ENCODE measurements around the gene COL6A2. TPM values are rescaled to one million over a fixed set of nuclear protein-coding genes. Genes with fewer than 3 reads are reported as not detected.

Gene COL6A2
- total RNA-seq, 1 donor from 2014 or later: 1,821 TPM

GRCh38 chr21:46061518-46061917 lies 36.4 kb upstream of the COL6A2 start:
- peak; percentile 21 for DNase-seq (ENCODE audit: extremely low spot score, unreplicated experiment)
- Mint-ChIP-seq H3K4me1 (ENCODE audit: unreplicated experiment) (peaks cover 67% of the 10 kb centered on the region), H3K4me3 (ENCODE audit: unreplicated experiment) (no peak overlapping the region), H3K27me3 (ENCODE audit: unreplicated experiment) (no peaks in the 10 kb centered on the region), H3K27ac (ENCODE audit: unreplicated experiment) (peak overlapping the region; percentile 97), H3K36me3 (ENCODE audit: unreplicated experiment) (no peaks in the 10 kb centered on the region), H3K9me3 (ENCODE audit: unreplicated experiment) (peaks cover 7% of the 10 kb centered on the region)
- no peak for TF ChIP-seq CTCF (IDR thresholded peaks at IDR 0.05)

- Mint-ChIP-seq H3K9me3 (ENCODE audit: unreplicated experiment) (peaks cover 7% of the 10 kb centered on the region), H3K27me3 (ENCODE audit: unreplicated experiment) (no peaks in the 10 kb centered on the region), H3K27ac (ENCODE audit: unreplicated experiment) (peak overlapping the region; percentile 97), H3K4me1 (ENCODE audit: unreplicated experiment) (peaks cover 66% of the 10 kb centered on the region), H3K36me3 (ENCODE audit: unreplicated experiment) (no peaks in the 10 kb centered on the region), H3K4me3 (ENCODE audit: unreplicated experiment) (no peak overlapping the region)
- peak; percentile 44 for DNase-seq (ENCODE audit: extremely low spot score, unreplicated experiment)
- no peak for TF ChIP-seq CTCF (IDR thresholded peaks at IDR 0.05)
Measured at GRCh38 chr21:46061950-46062349, 36.0 kb upstream of the COL6A2 start.

GRCh38 chr21:46062471-46063211 lies 35.3 kb upstream of the COL6A2 start:
- TF ChIP-seq CTCF (IDR thresholded peaks at IDR 0.05): no peak
- H3K4me1 Mint-ChIP-seq (ENCODE audit: unreplicated experiment): peaks cover 69% of the 10 kb centered on the region
- peak overlapping the region; percentile 97 for H3K27ac Mint-ChIP-seq (ENCODE audit: unreplicated experiment)
- no peak overlapping the region for H3K4me3 Mint-ChIP-seq (ENCODE audit: unreplicated experiment)
- no peaks in the 10 kb centered on the region for H3K36me3 Mint-ChIP-seq (ENCODE audit: unreplicated experiment)
- peak; percentile 46 for DNase-seq (ENCODE audit: extremely low spot score, unreplicated experiment)
- H3K27me3 Mint-ChIP-seq (ENCODE audit: unreplicated experiment): no peaks in the 10 kb centered on the region
- H3K9me3 Mint-ChIP-seq (ENCODE audit: unreplicated experiment): peaks cover 7% of the 10 kb centered on the region

DNA sequence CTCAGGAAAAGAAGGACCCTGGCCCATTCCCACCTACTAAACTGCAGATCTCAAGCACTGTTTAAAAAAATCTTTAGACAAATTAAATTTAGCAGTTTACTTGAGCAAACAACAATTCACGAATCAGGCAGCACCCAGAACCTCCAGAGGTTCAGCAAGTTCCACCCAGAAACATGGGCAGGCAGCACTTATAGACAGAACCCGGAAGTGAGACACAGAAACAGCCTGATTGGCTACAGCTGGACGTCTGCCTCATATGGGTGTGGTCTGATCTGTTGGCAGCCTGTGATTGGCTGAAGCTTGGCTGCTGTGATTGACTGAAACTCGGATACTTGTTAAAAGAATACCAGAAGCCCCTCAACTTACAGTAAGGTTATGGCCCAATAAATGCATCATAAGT lies 34.7 kb upstream of the COL6A2 start:
- H3K27ac Mint-ChIP-seq (ENCODE audit: unreplicated experiment): peak overlapping the region; percentile 52
- H3K9me3 Mint-ChIP-seq (ENCODE audit: unreplicated experiment): peaks cover 7% of the 10 kb centered on the region
- TF ChIP-seq CTCF (IDR thresholded peaks at IDR 0.05): no peak
- DNase-seq (ENCODE audit: extremely low spot score, unreplicated experiment): peak; percentile 30
- H3K4me3 Mint-ChIP-seq (ENCODE audit: unreplicated experiment): no peak overlapping the region
- H3K4me1 Mint-ChIP-seq (ENCODE audit: unreplicated experiment): peaks cover 70% of the 10 kb centered on the region
- no peaks in the 10 kb centered on the region for H3K36me3 Mint-ChIP-seq (ENCODE audit: unreplicated experiment)
- no peaks in the 10 kb centered on the region for H3K27me3 Mint-ChIP-seq (ENCODE audit: unreplicated experiment)

DNA sequence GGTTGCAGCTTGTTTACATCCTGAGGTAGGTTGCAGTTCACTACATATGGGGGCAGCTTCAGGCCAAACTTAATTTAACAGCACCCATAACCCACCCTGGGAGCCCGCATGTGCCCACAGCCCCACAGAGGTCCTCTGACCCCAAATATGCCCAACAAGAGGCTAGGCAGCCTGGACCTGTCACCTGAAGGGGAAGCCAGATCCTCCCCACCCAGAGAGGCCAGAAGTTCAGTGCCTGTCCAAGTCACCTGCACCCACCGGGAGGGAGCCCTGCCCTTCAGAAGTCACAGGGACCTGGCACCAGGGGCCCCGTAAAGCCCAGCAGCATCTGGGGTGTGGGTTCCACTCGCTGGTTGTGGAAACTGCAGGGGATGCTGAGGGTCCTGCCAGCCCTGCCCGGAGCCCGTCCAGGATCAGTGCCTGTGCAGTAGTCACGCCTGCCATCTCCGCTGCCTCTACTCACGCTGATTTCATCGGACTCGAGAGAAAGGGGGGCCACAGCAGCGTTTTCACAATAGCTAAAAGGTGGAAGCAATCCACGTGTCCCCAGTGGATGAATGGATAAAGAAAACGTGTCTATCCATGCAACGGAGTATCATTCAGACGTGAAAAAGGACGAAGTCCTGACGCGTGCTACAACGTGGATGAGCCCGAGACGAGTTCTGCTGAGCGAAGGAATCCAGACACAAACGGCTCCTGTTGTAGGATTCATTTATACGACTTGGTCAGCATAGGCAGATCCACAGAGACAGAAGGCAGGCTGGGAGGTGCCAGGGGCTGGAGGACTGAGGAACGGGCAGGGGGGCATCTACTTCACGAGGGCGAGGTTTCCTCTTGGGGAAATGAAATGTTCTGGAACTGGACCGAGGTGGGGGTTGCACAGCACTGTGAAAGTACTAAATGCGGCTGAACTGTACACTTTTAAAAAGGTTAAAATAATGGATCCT lies 33.9 kb upstream of the COL6A2 start:
- Mint-ChIP-seq H3K36me3 (ENCODE audit: unreplicated experiment) (no peaks in the 10 kb centered on the region), H3K4me3 (ENCODE audit: unreplicated experiment) (no peak overlapping the region)

More for the DNA sequence above, 33.9 kb upstream of the COL6A2 start:
- no peak for TF ChIP-seq CTCF (IDR thresholded peaks at IDR 0.05)
- no peaks in the 10 kb centered on the region for H3K27me3 Mint-ChIP-seq (ENCODE audit: unreplicated experiment)
- peaks cover 7% of the 10 kb centered on the region for H3K9me3 Mint-ChIP-seq (ENCODE audit: unreplicated experiment)
- peak overlapping the region; percentile 93 for H3K27ac Mint-ChIP-seq (ENCODE audit: unreplicated experiment)
- DNase-seq (ENCODE audit: extremely low spot score, unreplicated experiment): peak; percentile 70
- peaks cover 66% of the 10 kb centered on the region for H3K4me1 Mint-ChIP-seq (ENCODE audit: unreplicated experiment)
